Ishikawa (cell line): ENCODE measurements around the gene HELZ2.

Experiments used
- EGR1 ChIP-seq: IDR thresholded peaks from 2 replicates; pipeline ENCODE4 v1.6.1; 2012
- EP300 ChIP-seq: IDR thresholded peaks from 2 replicates; pipeline ENCODE4 v1.6.1; 2012; ENCODE audit warnings: borderline replicate concordance
- RAD21 ChIP-seq: IDR thresholded peaks from 2 replicates; pipeline ENCODE4 v1.6.1; 2012; ENCODE audit warnings: low read depth
- USF1 ChIP-seq: IDR thresholded peaks from 2 replicates; pipeline ENCODE4 v1.6.1; 2012

The HELZ2 gene

GRCh38 chr20:63525185-63525584 lies 48.9 kb downstream of the HELZ2 start:
- TF ChIP-seq EGR1 (no peak), USF1 (no peak), EP300 (no peak), RAD21 (no peak)
